HG02884 (cell line): Measurements from ENCODE around the gene CDH13.

Experiments used
- ATAC-seq: cut with Tn5 transposase; IDR thresholded peaks from one replicate; pipeline ENCODE4 v1.9.1; 2021; ENCODE audit warnings: mild to moderate bottlenecking, moderate library complexity; ENCODE audit not compliant: unreplicated experiment

CDH13 gene

GRCh38 chr16:82987767-82988166 lies 361.0 kb downstream of the CDH13 start:
- ATAC-seq: no peak

GRCh38 chr16:82990155-82990554 lies 363.4 kb downstream of the CDH13 start:
- ATAC-seq: no peak

GRCh38 chr16:82991410-82991809 lies 364.6 kb downstream of the CDH13 start:
- no peak for ATAC-seq

GRCh38 chr16:82991966-82992675 lies 365.4 kb downstream of the CDH13 start:
- ATAC-seq: no peak

GRCh38 chr16:82992786-82993185 lies 366.0 kb downstream of the CDH13 start:
- ATAC-seq: no peak

GRCh38 chr16:82993415-82993814 lies 366.6 kb downstream of the CDH13 start:
- ATAC-seq: no peak

GRCh38 chr16:82993926-82994325 lies 367.2 kb downstream of the CDH13 start:
- no peak for ATAC-seq

- no peak for ATAC-seq
These were observed 368.6 kb downstream of the CDH13 start for GRCh38 chr16:82995286-82995923.

- ATAC-seq: no peak
These were observed 369.2 kb downstream of the CDH13 start for GRCh38 chr16:82995924-82996441.

- ATAC-seq: no peak
These were observed 370.0 kb downstream of the CDH13 start for GRCh38 chr16:82996814-82997213.

GRCh38 chr16:82999711-83000110 lies 372.9 kb downstream of the CDH13 start:
- ATAC-seq: no peak

GRCh38 chr16:83002351-83003334 lies 375.9 kb downstream of the CDH13 start:
- no peak for ATAC-seq

GRCh38 chr16:83004868-83005652 lies 378.3 kb downstream of the CDH13 start:
- ATAC-seq: no peak

GRCh38 chr16:83005653-83006160 lies 378.9 kb downstream of the CDH13 start:
- no peak for ATAC-seq

GRCh38 chr16:83010776-83011720 lies 384.3 kb downstream of the CDH13 start:
- ATAC-seq: no peak

GRCh38 chr16:83011939-83012338 lies 385.2 kb downstream of the CDH13 start:
- ATAC-seq: no peak

- ATAC-seq: no peak
These were observed 386.3 kb downstream of the CDH13 start for GRCh38 chr16:83013071-83013470.

GRCh38 chr16:83019963-83020362 lies 393.2 kb downstream of the CDH13 start:
- no peak for ATAC-seq

GRCh38 chr16:83021045-83021444 lies 394.3 kb downstream of the CDH13 start:
- no peak for ATAC-seq
